Cardiac ventricle fibroblast (primary cell): ENCODE measurements around the gene CXCL1. TPM values are rescaled to one million over a fixed set of nuclear protein-coding genes. Genes with fewer than 3 reads are reported as not detected.

Experiments
- total RNA-seq: library from RNA; depleted of rRNA; stranded (reverse); fragments of >200 nt; gene quantifications from 2 replicates; pipeline ENCODE4 v1.2.3, GENCODE V29; 2015

CXCL1 gene
- total RNA-seq, result 54.5 and 69.2 TPM in 2 replicates

DNA sequence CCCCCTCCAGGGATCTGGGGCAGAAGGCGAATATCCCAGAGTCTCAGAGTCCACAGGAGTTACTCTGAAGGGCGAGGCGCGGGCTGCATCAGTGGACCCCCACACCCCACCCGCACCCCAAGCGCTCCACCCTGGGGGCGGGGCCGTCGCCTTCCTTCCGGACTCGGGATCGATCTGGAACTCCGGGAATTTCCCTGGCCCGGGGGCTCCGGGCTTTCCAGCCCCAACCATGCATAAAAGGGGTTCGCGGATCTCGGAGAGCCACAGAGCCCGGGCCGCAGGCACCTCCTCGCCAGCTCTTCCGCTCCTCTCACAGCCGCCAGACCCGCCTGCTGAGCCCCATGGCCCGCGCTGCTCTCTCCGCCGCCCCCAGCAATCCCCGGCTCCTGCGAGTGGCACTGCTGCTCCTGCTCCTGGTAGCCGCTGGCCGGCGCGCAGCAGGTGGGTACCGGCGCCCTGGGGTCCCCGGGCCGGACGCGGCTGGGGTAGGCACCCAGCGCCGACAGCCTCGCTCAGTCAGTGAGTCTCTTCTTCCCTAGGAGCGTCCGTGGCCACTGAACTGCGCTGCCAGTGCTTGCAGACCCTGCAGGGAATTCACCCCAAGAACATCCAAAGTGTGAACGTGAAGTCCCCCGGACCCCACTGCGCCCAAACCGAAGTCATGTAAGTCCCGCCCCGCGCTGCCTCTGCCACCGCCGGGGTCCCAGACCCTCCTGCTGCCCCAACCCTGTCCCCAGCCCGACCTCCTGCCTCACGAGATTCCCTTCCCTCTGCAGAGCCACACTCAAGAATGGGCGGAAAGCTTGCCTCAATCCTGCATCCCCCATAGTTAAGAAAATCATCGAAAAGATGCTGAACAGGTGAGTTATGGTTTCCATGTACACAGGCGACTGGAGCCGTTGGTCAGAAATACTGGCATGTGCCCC, at the start of gene CXCL1:
Gene CXCL1, plus strand, starts transcription at position 264 of the 926 bp plus-strand sequence. Its CDS starts 78 bp downstream, at position 342.

DNA sequence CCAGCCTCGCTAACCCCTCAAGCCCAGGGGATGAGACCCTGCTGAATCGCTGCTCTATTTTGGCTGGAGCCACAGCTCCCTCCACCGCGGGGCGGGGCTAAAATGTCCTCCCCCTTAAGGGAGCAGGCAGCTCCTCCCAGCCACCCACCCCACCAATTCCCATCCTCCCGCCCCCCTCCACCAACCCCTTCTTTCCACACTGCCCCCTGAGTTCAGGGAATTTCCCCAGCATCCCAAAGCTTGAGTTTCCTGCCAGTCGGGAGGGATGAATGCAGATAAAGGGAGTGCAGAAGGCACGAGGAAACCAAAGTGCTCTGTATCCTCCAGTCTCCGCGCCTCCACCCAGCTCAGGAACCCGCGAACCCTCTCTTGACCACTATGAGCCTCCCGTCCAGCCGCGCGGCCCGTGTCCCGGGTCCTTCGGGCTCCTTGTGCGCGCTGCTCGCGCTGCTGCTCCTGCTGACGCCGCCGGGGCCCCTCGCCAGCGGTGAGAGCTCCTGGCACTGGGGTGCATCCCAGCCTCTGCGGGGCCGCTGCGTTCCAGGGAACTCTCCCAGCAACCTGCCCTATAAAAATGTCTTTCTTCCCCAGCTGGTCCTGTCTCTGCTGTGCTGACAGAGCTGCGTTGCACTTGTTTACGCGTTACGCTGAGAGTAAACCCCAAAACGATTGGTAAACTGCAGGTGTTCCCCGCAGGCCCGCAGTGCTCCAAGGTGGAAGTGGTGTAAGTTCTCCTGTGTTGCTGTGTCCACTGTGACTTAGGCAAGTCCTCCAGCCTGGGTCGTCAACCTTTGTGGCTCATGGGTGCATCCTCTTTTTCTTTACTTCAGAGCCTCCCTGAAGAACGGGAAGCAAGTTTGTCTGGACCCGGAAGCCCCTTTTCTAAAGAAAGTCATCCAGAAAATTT, 32.6 kb upstream of the CXCL1 start, which contains the start of gene CXCL6:
Gene CXCL6, plus strand, starts transcription at position 306 of the 907 bp plus-strand sequence. Its CDS starts 73 bp downstream, at position 379.

DNA sequence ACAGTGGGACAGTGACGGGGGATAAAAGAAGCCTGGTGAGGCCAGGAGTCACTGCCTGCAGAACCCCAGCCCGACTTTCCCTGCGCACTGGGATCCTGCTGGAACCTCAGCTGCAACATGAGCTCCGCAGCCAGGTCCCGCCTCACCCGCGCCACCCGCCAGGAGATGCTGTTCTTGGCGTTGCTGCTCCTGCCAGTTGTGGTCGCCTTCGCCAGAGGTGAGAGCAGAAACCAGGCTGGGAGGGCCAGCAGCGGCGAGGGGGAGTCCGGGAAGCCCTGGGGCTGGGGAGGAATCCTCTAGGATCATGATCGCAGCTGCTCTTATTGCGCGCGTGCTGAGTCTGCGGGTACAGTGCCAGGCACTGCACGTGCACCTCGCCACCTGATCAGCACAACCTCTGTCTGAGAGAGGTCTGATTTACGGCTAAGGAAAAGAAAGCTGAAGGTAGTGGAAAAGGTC, 15.9 kb upstream of the CXCL1 start, which contains the start of gene PF4V1:
Gene PF4V1, plus strand, starts transcription at position 51 of the 459 bp plus-strand sequence. Its CDS starts 67 bp downstream, at position 118.

Other genes starting within 250 kb of the CXCL1 start
- not detected in 2 replicates for gene RASSF6, start 249.0 kb upstream of the CXCL1 start, total RNA-seq
- 9.1 and 11.1 TPM in 2 replicates for gene CXCL8, start 128.8 kb upstream of the CXCL1 start, total RNA-seq
- gene CXCL6, start 32.7 kb upstream of the CXCL1 start, total RNA-seq, result 68.1 and 87.1 TPM in 2 replicates
- gene PF4V1, start 16.1 kb upstream of the CXCL1 start, total RNA-seq, result 2.6 TPM in 1 of 2 replicates, not detected in the other
- 0.81 and 7.2 TPM in 2 replicates for gene PF4, start 112.6 kb downstream of the CXCL1 start, total RNA-seq
- not detected in 2 replicates for gene PPBP, start 118.8 kb downstream of the CXCL1 start, total RNA-seq
- gene CXCL5, start 129.3 kb downstream of the CXCL1 start, total RNA-seq, result 2.9 and 3.4 TPM in 2 replicates
- 3.2 and 5.4 TPM in 2 replicates for gene CXCL3, start 169.3 kb downstream of the CXCL1 start, total RNA-seq
- 24.0 and 24.7 TPM in 2 replicates for gene CXCL2, start 229.8 kb downstream of the CXCL1 start, total RNA-seq